GM23338 (cell line): ENCODE data around the gene MTRF1L. TPM values are rescaled to one million over a fixed set of nuclear protein-coding genes. Genes with fewer than 3 reads are reported as not detected.

Source experiments
- ATAC-seq: fragments of 200-7000 bp; cut with Tn5 transposase; 3 replicates; pipeline ENCODE4 v1.9.1; 2020
- DNase-seq: peaks from one replicate; pipeline ENCODE4 v3.0.0-alpha.2; 2015; ENCODE audit warnings: low spot score
- H2AFZ ChIP-seq: fragments of 200-600 bp; sonication (generic); 2 replicates; pipeline ENCODE4 v1.8.0; 2016; ENCODE audit warnings: antibody characterized with exemption, mild to moderate bottlenecking, moderate library complexity
- H3F3A ChIP-seq: fragments of 200-600 bp; sonication (generic); replicated peaks from 2 replicates; pipeline ENCODE4 v1.8.0; 2017; ENCODE audit warnings: antibody characterized with exemption, mixed run types, low read depth
- H3K27ac ChIP-seq: fragments of 200-600 bp; sonication (generic); 2 replicates; pipeline ENCODE4 v1.6.1; 2016; ENCODE audit warnings: low read depth
- H3K27me3 ChIP-seq: fragments of 200-600 bp; sonication (generic); 2 replicates; pipeline ENCODE4 v1.8.0; 2016; ENCODE audit warnings: mild to moderate bottlenecking, mixed run types, moderate library complexity; ENCODE audit not compliant: insufficient read depth
- H3K36me3 ChIP-seq: fragments of 200-600 bp; sonication (generic); 2 replicates; pipeline ENCODE4 v1.8.0; 2016; ENCODE audit warnings: mild to moderate bottlenecking; ENCODE audit not compliant: insufficient read depth
- H3K4me1 ChIP-seq: fragments of 200-600 bp; sonication (generic); 2 replicates; pipeline ENCODE4 v1.8.0; 2016; ENCODE audit warnings: mild to moderate bottlenecking, moderate library complexity; ENCODE audit not compliant: insufficient read depth
- H3K4me2 ChIP-seq: fragments of 200-600 bp; sonication (generic); 2 replicates; pipeline ENCODE4 v1.7.1; 2017; ENCODE audit warnings: mixed run types
- H3K4me3 ChIP-seq: fragments of 200-600 bp; sonication (generic); 2 replicates; pipeline ENCODE4 v1.6.1; 2016; ENCODE audit warnings: mixed run types
- H3K79me2 ChIP-seq: fragments of 200-600 bp; sonication (generic); replicated peaks from 2 replicates; pipeline ENCODE4 v1.8.0; 2017; ENCODE audit warnings: mild to moderate bottlenecking; ENCODE audit not compliant: insufficient read depth
- H3K9me2 ChIP-seq: fragments of 200-600 bp; sonication (generic); 2 replicates; pipeline ENCODE4 v1.8.0; 2017; ENCODE audit not compliant: insufficient read depth
- H4K20me1 ChIP-seq: fragments of 200-600 bp; sonication (generic); replicated peaks from 2 replicates; pipeline ENCODE4 v1.8.0; 2017; ENCODE audit warnings: mild to moderate bottlenecking; ENCODE audit not compliant: insufficient read depth
- H3K27ac Mint-ChIP-seq: 2 replicates; pipeline ENCODE4 v1.8.0; 2020; ENCODE audit warnings: inconsistent platforms, mild to moderate bottlenecking, moderate library complexity, mixed read lengths
- H3K27me3 Mint-ChIP-seq: 3 replicates; pipeline ENCODE4 v1.8.0; 2022; ENCODE audit warnings: low read depth, mild to moderate bottlenecking, moderate library complexity, mixed read lengths, inconsistent platforms; ENCODE audit not compliant: insufficient read depth, poor library complexity
- H3K36me3 Mint-ChIP-seq: 3 replicates; pipeline ENCODE4 v1.8.0; 2021; ENCODE audit warnings: low read depth, mild to moderate bottlenecking, inconsistent platforms, moderate library complexity, mixed read lengths
- H3K4me1 Mint-ChIP-seq: 3 replicates; pipeline ENCODE4 v1.8.0; 2020; ENCODE audit warnings: mild to moderate bottlenecking, inconsistent platforms, mixed read lengths
- H3K4me3 Mint-ChIP-seq: 3 replicates; pipeline ENCODE4 v1.8.0; 2021; ENCODE audit warnings: moderate library complexity, mild to moderate bottlenecking, inconsistent platforms, mixed read lengths
- H3K9me3 Mint-ChIP-seq: 3 replicates; pipeline ENCODE4 v1.8.0; 2020; ENCODE audit warnings: moderate library complexity, mild to moderate bottlenecking, inconsistent platforms, mixed read lengths
- CTCF ChIP-seq, 2 experiments: fragments of 200-600 bp in 1 of 2; sonication (generic) in 1 of 2; conservative IDR thresholded peaks; 2 replicates each; pipeline versions ENCODE4 v1.5.1 to v1.6.1; 2016 to 2017; ENCODE audit warnings: antibody characterized with exemption in 2 of 2, low read depth in 2 of 2, mild to moderate bottlenecking in 2 of 2, moderate library complexity in 1 of 2
- EZH2phosphoT487 ChIP-seq: fragments of 200-600 bp; sonication (generic); IDR thresholded peaks from one replicate; pipeline ENCODE4 v1.8.1; 2018; ENCODE audit warnings: antibody characterized with exemption; ENCODE audit not compliant: unreplicated experiment
- JUNB ChIP-seq: IDR thresholded peaks from one replicate; pipeline ENCODE4 v1.6.1; 2016; ENCODE audit warnings: antibody characterized with exemption; ENCODE audit not compliant: unreplicated experiment
- NANOG ChIP-seq: IDR thresholded peaks from 2 replicates; pipeline ENCODE4 v1.6.1; 2016; ENCODE audit warnings: antibody characterized with exemption, borderline replicate concordance
- REST ChIP-seq: IDR thresholded peaks from one replicate; pipeline ENCODE4 v1.6.1; 2018; ENCODE audit warnings: antibody characterized with exemption; ENCODE audit not compliant: unreplicated experiment
- STAT1 ChIP-seq: IDR thresholded peaks from one replicate; pipeline ENCODE4 v1.6.1; 2016; ENCODE audit warnings: antibody characterized with exemption; ENCODE audit not compliant: unreplicated experiment
- ZNF331 ChIP-seq: fragments of 250-450 bp; sonication (Bioruptor Pico); IDR thresholded peaks from 2 replicates; pipeline ENCODE4 v1.5.0; 2020; ENCODE audit warnings: low read depth, mild to moderate bottlenecking, moderate library complexity
- polyA plus RNA-seq: library from polyadenylated mRNA; unstranded; fragments of >200 nt; fragmentation: Nextera tagmentation; extraction: Ambion mirVana; gene quantifications from 2 replicates; pipeline ENCODE4 v1.2.1, GENCODE V29; 2016
- total RNA-seq: library from RNA; depleted of rRNA; stranded (reverse); fragments of >200 nt; shearing (Covaris generic); gene quantifications from 2 replicates; pipeline ENCODE4 v1.2.3, GENCODE V29; 2014
- TF ChIP-seq, protein P1 (sequence below): IDR thresholded peaks from 2 replicates; pipeline ENCODE4 v1.6.1; 2016; ENCODE audit warnings: antibody characterized with exemption

Gene MTRF1L
- total and polyA plus RNA-seq, 2 experiments from 2014 or later = 20.5 to 28.3 TPM

GRCh38 chr6:152973916-152974315, 28.6 kb downstream of the MTRF1L start:
- H3K9me2 ChIP-seq = no peaks in the 10 kb centered on the region
- DNase-seq (no peak), ATAC-seq (no peak)
- H3K27ac ChIP-seq = no peak overlapping the region
- TF ChIP-seq STAT1 (no peak), REST (no peak), JUNB (no peak), EZH2phosphoT487 (no peak), CTCF (conservative IDR thresholded peaks at IDR 0.05; ENCODE audit: low read depth in 2 of 2) (no peak), ZNF331 (CRISPR knock-in tag) (no peak), NANOG (no peak)
- TF ChIP-seq, protein P1, sequence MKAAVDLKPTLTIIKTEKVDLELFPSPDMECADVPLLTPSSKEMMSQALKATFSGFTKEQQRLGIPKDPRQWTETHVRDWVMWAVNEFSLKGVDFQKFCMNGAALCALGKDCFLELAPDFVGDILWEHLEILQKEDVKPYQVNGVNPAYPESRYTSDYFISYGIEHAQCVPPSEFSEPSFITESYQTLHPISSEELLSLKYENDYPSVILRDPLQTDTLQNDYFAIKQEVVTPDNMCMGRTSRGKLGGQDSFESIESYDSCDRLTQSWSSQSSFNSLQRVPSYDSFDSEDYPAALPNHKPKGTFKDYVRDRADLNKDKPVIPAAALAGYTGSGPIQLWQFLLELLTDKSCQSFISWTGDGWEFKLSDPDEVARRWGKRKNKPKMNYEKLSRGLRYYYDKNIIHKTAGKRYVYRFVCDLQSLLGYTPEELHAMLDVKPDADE = no peak
- Mint-ChIP-seq H3K9me3 (peaks cover 4% of the 10 kb centered on the region; the same call in 1 of the 3 replicates), H3K27me3 (peaks cover 2% of the 10 kb centered on the region), H3K36me3 (peaks cover 80% of the 10 kb centered on the region), H3K27ac (no peak overlapping the region), H3K4me1 (peaks cover 31% of the 10 kb centered on the region; the same call in 2 of the 3 replicates), H3K4me3 (no peak overlapping the region)
- H4K20me1 ChIP-seq = peaks cover 73% of the 10 kb centered on the region
- H3K79me2 ChIP-seq = peaks cover 68% of the 10 kb centered on the region
- H3K4me2 ChIP-seq = no peak overlapping the region
- peaks cover 21% of the 10 kb centered on the region for H3K4me1 ChIP-seq
- no peak overlapping the region for H2AFZ ChIP-seq
- H3K4me3 ChIP-seq = no peak overlapping the region
- peaks cover 68% of the 10 kb centered on the region for H3K36me3 ChIP-seq
- no peaks in the 10 kb centered on the region; the same call in 1 of the 2 replicates for H3F3A ChIP-seq
- H3K27me3 ChIP-seq = no peaks in the 10 kb centered on the region
